DOHH2 (cell line): Measurements from ENCODE around the gene CRMP1.

Experiments used
- H3F3A ChIP-seq: fragments of 200-600 bp; sonication (generic), shearing (Covaris generic); 2 replicates; pipeline ENCODE4 v1.6.0; 2016; ENCODE audit warnings: antibody characterized with exemption, mild to moderate bottlenecking; ENCODE audit not compliant: control insufficient read depth, insufficient read depth
- H3K27ac ChIP-seq: fragments of 200-600 bp; sonication (generic); 2 replicates; pipeline ENCODE4 v1.5.1; 2014; ENCODE audit warnings: low read depth, mild to moderate bottlenecking, low read length, moderate library complexity
- H3K27me3 ChIP-seq: fragments of 200-600 bp; sonication (generic); 2 replicates; pipeline ENCODE4 v1.6.1; 2014; ENCODE audit warnings: mild to moderate bottlenecking, low read length, mixed read lengths; ENCODE audit not compliant: control insufficient read depth
- H3K36me3 ChIP-seq: fragments of 200-600 bp; sonication (generic); 2 replicates; pipeline ENCODE4 v1.6.1; 2014; ENCODE audit warnings: mild to moderate bottlenecking, low read length, moderate library complexity, mixed read lengths; ENCODE audit not compliant: control insufficient read depth
- H3K4me1 ChIP-seq: fragments of 200-600 bp; sonication (generic); 2 replicates; pipeline ENCODE4 v1.6.1; 2014; ENCODE audit warnings: mild to moderate bottlenecking, low read length, mixed read lengths; ENCODE audit not compliant: control insufficient read depth
- H3K4me2 ChIP-seq: fragments of 200-600 bp; sonication (generic); 2 replicates; pipeline ENCODE4 v1.6.0; 2014; ENCODE audit warnings: mild to moderate bottlenecking, low read length, moderate library complexity
- H3K4me3 ChIP-seq: fragments of 200-600 bp; sonication (generic); 2 replicates; pipeline ENCODE4 v1.5.1; 2014; ENCODE audit warnings: mild to moderate bottlenecking, low read length, mixed read lengths
- H3K79me2 ChIP-seq: fragments of 200-600 bp; sonication (generic); 2 replicates; pipeline ENCODE4 v1.6.1; 2014; ENCODE audit warnings: mild to moderate bottlenecking, low read length, mixed read lengths; ENCODE audit not compliant: control insufficient read depth
- H3K9me2 ChIP-seq: fragments of 200-600 bp; sonication (generic); replicated peaks from 2 replicates; pipeline ENCODE4 v1.6.1; 2014; ENCODE audit warnings: mild to moderate bottlenecking, low read length, mixed read lengths; ENCODE audit not compliant: control insufficient read depth
- H3K9me3 ChIP-seq: fragments of 200-600 bp; sonication (generic); 2 replicates; pipeline ENCODE4 v1.6.1; 2014; ENCODE audit warnings: antibody characterized with exemption, low read length, mixed read lengths; ENCODE audit not compliant: control insufficient read depth, insufficient read depth
- H4K20me1 ChIP-seq: fragments of 200-600 bp; sonication (generic); 2 replicates; pipeline ENCODE4 v1.6.0; 2014; ENCODE audit warnings: low read depth, mild to moderate bottlenecking, antibody characterized with exemption, low read length, moderate library complexity; ENCODE audit not compliant: control insufficient read depth, insufficient read depth
- CTCF ChIP-seq: fragments of 200-600 bp; sonication (generic); IDR thresholded peaks from one replicate; pipeline ENCODE4 v1.5.1; 2014; ENCODE audit warnings: antibody characterized with exemption, mild to moderate bottlenecking, low read depth, low read length; ENCODE audit not compliant: poor library complexity, severe bottlenecking
- EZH2phosphoT487 ChIP-seq: fragments of 200-600 bp; sonication (generic); IDR thresholded peaks from 2 replicates; pipeline ENCODE4 v1.6.1; 2017; ENCODE audit warnings: borderline replicate concordance, mild to moderate bottlenecking, antibody characterized with exemption, low read length, moderate library complexity, mixed read lengths

The CRMP1 gene

DNA sequence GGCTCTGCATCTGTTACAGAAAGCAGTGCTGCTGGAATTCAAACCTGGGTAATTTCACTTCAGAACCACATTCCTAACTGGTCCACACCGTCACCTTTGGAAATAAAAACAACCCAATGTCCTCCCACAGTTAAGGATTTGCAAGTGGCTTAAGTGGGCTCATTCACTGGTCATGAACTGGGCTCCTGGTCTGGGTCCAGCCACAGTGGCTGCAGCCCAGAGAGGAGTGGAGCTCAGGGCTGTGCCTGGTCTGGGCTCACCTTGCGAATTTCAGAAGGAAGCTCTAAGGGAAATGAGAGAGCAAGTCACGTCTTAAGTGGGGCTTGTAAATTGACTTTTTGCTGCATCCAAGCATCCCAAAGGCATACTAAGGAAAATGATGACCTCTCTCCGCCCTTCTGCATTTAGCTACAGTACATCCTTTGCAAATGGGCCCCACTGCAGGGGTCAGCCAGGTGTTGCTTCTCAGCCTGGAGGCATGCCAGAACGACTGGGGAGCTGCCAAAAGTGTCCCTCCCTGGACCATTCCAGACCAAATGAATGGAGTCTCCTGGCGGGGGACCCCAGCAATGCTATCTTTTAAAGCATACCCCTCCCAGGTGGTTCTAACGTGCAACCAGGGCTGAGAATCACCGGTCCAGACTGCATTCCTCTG, 25.6 kb upstream of the CRMP1 start:
- H3K36me3 ChIP-seq = no peaks in the 10 kb centered on the region

DNA sequence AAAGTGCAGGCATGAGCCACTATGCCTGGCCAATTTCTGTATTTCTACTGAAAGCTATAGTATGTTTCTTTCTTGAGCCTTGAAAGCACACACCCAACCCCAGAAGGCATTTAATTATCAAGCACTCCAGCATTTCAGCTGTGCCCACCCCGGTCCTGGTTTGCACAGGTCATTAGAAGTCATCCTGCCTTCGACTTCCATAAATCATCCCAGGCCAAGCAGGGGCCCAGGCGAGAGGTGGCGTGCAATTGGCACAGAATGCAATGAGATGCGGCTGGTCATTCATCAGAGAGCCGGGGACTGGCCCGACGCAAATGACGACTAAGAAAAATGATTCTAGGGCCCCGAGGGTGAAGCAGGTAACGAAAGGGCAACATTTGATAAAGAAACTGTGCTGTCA, 24.8 kb upstream of the CRMP1 start:
- Histone ChIP-seq H3K79me2 (no peaks in the 10 kb centered on the region), H3K36me3 (no peaks in the 10 kb centered on the region), H3K4me3 (no peak overlapping the region), H3K4me1 (no peaks in the 10 kb centered on the region), H3K4me2 (no peak overlapping the region), H3F3A (no peaks in the 10 kb centered on the region), H3K9me2 (no peaks in the 10 kb centered on the region), H3K9me3 (no peaks in the 10 kb centered on the region), H4K20me1 (no peaks in the 10 kb centered on the region), H3K27me3 (no peaks in the 10 kb centered on the region), H3K27ac (no peak overlapping the region)
- TF ChIP-seq EZH2phosphoT487 = no peak
- no peak for TF ChIP-seq CTCF

More for the DNA sequence above, 25.6 kb upstream of the CRMP1 start:
- Histone ChIP-seq H3F3A (no peaks in the 10 kb centered on the region), H3K27me3 (no peaks in the 10 kb centered on the region), H3K4me2 (no peak overlapping the region), H3K4me3 (no peak overlapping the region), H3K9me2 (no peaks in the 10 kb centered on the region), H3K9me3 (no peaks in the 10 kb centered on the region), H3K27ac (no peak overlapping the region), H3K4me1 (no peaks in the 10 kb centered on the region), H3K79me2 (no peaks in the 10 kb centered on the region), H4K20me1 (no peaks in the 10 kb centered on the region)
- no peak for TF ChIP-seq CTCF
- no peak for TF ChIP-seq EZH2phosphoT487

DNA sequence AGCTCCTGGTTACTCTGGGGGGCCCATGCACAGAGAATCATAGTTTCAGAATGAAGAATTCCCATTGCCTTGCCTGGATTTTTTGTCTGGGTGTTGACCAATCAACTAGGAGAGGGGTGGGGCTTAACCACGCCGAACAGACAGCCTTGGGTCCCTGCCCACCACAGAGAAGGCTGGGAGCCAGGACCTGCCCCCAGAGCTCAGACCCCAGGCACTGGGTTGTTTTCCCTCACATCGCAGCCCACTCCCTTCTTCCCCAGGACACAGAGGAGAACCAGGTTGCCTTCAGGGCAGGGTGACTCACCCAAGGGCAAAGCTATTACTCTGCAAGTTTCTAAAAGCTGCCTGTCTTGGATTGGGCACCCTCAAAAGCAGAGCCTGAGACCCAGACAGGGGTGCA, 23.3 kb upstream of the CRMP1 start:
- H3K27ac ChIP-seq = no peak overlapping the region
- H3F3A ChIP-seq = no peaks in the 10 kb centered on the region
- no peak overlapping the region for H3K4me2 ChIP-seq
- H3K4me1 ChIP-seq = no peaks in the 10 kb centered on the region
- no peaks in the 10 kb centered on the region for H3K36me3 ChIP-seq
- TF ChIP-seq EZH2phosphoT487 (no peak), CTCF (no peak)
- no peaks in the 10 kb centered on the region for H3K27me3 ChIP-seq
- H3K79me2 ChIP-seq = no peaks in the 10 kb centered on the region
- H3K9me3 ChIP-seq = no peaks in the 10 kb centered on the region
- H3K9me2 ChIP-seq = no peaks in the 10 kb centered on the region
- H3K4me3 ChIP-seq = no peak overlapping the region
- no peaks in the 10 kb centered on the region for H4K20me1 ChIP-seq
